ENCODE data around the gene IFNGR1.

GRCh38 chr6:137191236-137191635 is 27.9 kb downstream of the IFNGR1 start:
- no peak for TF ChIP-seq CTCF (IDR thresholded peaks at IDR 0.05; ENCODE audit: low read depth, low read length, poor library complexity, severe bottlenecking)
- no peak for TF ChIP-seq EZH2phosphoT487 (IDR thresholded peaks at IDR 0.05; ENCODE audit: borderline replicate concordance, low read length)

Data from DOHH2 (cell line).